Left lung (tissue), 10 donors: ENCODE results near the gene HEXA. TPM values are rescaled to one million over a fixed set of nuclear protein-coding genes. Genes with fewer than 3 reads are reported as not detected.

Source experiments
- ATAC-seq: fragments of 200-7000 bp; cut with Tn5 transposase; one replicate; pipeline ENCODE4 v1.9.1; 2020; ENCODE audit warnings: moderate library complexity
- DNase-seq, 4 donors: peaks; one replicate each; pipeline ENCODE4 v3.0.0-alpha.2; 2013 to 2020
- H3K27ac ChIP-seq, 2 donors: fragments of 200-600 bp; sonication (generic) in 1 of 2; one replicate each; pipeline versions ENCODE4 v1.5.0 to v1.8.0; 2020 to 2021
- H3K27me3 ChIP-seq, 2 donors: fragments of 200-600 bp; sonication (generic) in 1 of 2; one replicate each; pipeline versions ENCODE4 v1.5.0 to v1.8.0; 2020 to 2021
- H3K36me3 ChIP-seq, 2 donors: fragments of 200-600 bp; sonication (generic) in 1 of 2; one replicate each; pipeline versions ENCODE4 v1.5.0 to v1.8.0; 2020 to 2021
- H3K4me1 ChIP-seq, 2 donors: fragments of 200-600 bp; one replicate each; pipeline ENCODE4 v1.8.0; 2021
- H3K4me3 ChIP-seq, 2 donors: fragments of 200-600 bp; sonication (generic) in 1 of 2; one replicate each; pipeline versions ENCODE4 v1.5.0 to v1.8.0; 2020 to 2021; ENCODE audit warnings: mild to moderate bottlenecking in 1 of 2
- H3K9me3 ChIP-seq, 2 donors: fragments of 200-600 bp; sonication (generic) in 1 of 2; one replicate each; pipeline versions ENCODE4 v1.5.0 to v1.8.0; 2020 to 2021
- CTCF ChIP-seq, 2 donors: fragments of 200-600 bp; sonication (generic) in 1 of 2; IDR thresholded peaks; one replicate each; pipeline versions ENCODE4 v1.5.0 to v1.8.0; 2021; ENCODE audit warnings: antibody characterized with exemption in 2 of 2
- intact Hi-C, 2 donors: fragments of 100-400 bp; cut with DNase I; formaldehyde crosslinking; loops; one replicate each; pipeline versions ENCODE4 v1.11.2 to v1.14.2; 2022
- polyA plus RNA-seq, 6 donors: library from polyadenylated mRNA; unstranded; fragments of 120-200 nt; gene quantifications; one replicate each; pipeline ENCODE4 v1.2.1, GENCODE V29; 2013; ENCODE audit not compliant: insufficient read length in 6 of 6
- total RNA-seq, 2 donors: library from RNA; stranded (reverse); fragmentation: NEBNext Ultra II Directional; extraction: Animal tissue kit (Norgen Biotek cat#: 25700); gene quantifications; one replicate each; pipeline ENCODE4 v1.2.1, GENCODE V29; 2021
- donor health status: DM: no; HTN: yes; CAD: no.
- donor health status: DM: no; HTN: no; CAD: no.

The HEXA gene
- total and polyA plus RNA-seq, 8 donors, result 74.0 to 193 (median 90.3) TPM

GRCh38 chr15:72342385-72342784, 33.4 kb downstream of the HEXA start:
- Histone ChIP-seq H3K9me3 (no peaks in the 10 kb centered on the region), H3K27me3 (no peaks in the 10 kb centered on the region), H3K36me3 (peaks cover 0 to 65% of the 10 kb centered on the region in 2 donors), H3K27ac (no peak overlapping the region), H3K4me1 (peaks cover 0 to 21% of the 10 kb centered on the region in 2 donors), H3K4me3 (no peak overlapping the region)
- peak in 1 of 2 donors; percentile 34 for TF ChIP-seq CTCF (IDR thresholded peaks at IDR 0.05)
- no peak for DNase-seq
- intact Hi-C loops, result no loop called here
- ATAC-seq, result no peak

GRCh38 chr15:72341361-72341760, 34.5 kb downstream of the HEXA start:
- H3K9me3 ChIP-seq, result no peaks in the 10 kb centered on the region
- H3K27me3 ChIP-seq, result no peaks in the 10 kb centered on the region
- no peak overlapping the region for H3K27ac ChIP-seq
- no peak for TF ChIP-seq CTCF (IDR thresholded peaks at IDR 0.05)
- DNase-seq (no peak), ATAC-seq (no peak)
- intact Hi-C loops, result no loop called here
- H3K36me3 ChIP-seq, result peaks cover 0 to 61% of the 10 kb centered on the region in 2 donors
- H3K4me3 ChIP-seq, result no peak overlapping the region
- peaks cover 0 to 21% of the 10 kb centered on the region in 2 donors for H3K4me1 ChIP-seq

- H3K27me3 ChIP-seq, result no peaks in the 10 kb centered on the region
- no peak overlapping the region for H3K4me3 ChIP-seq
- H3K27ac ChIP-seq, result peak overlapping the region; percentile 39 to 75
- intact Hi-C loops, result no loop called here
- DNase-seq (no peak), ATAC-seq (peak; percentile 5)
- no peaks in the 10 kb centered on the region for H3K9me3 ChIP-seq
- peaks cover 0 to 51% of the 10 kb centered on the region in 2 donors for H3K36me3 ChIP-seq
- TF ChIP-seq CTCF (IDR thresholded peaks at IDR 0.05), result no peak
- peaks cover 0 to 21% of the 10 kb centered on the region in 2 donors for H3K4me1 ChIP-seq
Observed at GRCh38 chr15:72340366-72340765, 35.4 kb downstream of the HEXA start.

GRCh38 chr15:72339777-72340177, 36.0 kb downstream of the HEXA start:
- H3K4me1 ChIP-seq, result peaks cover 0 to 21% of the 10 kb centered on the region in 2 donors
- H3K4me3 ChIP-seq, result no peak overlapping the region
- TF ChIP-seq CTCF (IDR thresholded peaks at IDR 0.05), result no peak
- H3K27me3 ChIP-seq, result no peaks in the 10 kb centered on the region
- ATAC-seq, result peak; percentile 82
- intact Hi-C loops, result no loop called here
- H3K36me3 ChIP-seq, result peaks cover 0 to 48% of the 10 kb centered on the region in 2 donors
- H3K9me3 ChIP-seq, result no peaks in the 10 kb centered on the region
- peak overlapping the region in 1 of 2 donors; percentile 75 for H3K27ac ChIP-seq
- DNase-seq, result peak in 3 of 4 donors; percentile 49 to 88 (median 82)

- H3K9me3 ChIP-seq, result no peaks in the 10 kb centered on the region
- DNase-seq (peak in 2 of 4 donors; percentile 83 to 88), ATAC-seq (peak; percentile 65)
- no peak for TF ChIP-seq CTCF (IDR thresholded peaks at IDR 0.05)
- H3K27me3 ChIP-seq, result no peaks in the 10 kb centered on the region
- intact Hi-C loops, result no loop called here
- no peak overlapping the region for H3K4me3 ChIP-seq
- peaks cover 0 to 40% of the 10 kb centered on the region in 2 donors for H3K36me3 ChIP-seq
- peaks cover 0 to 21% of the 10 kb centered on the region in 2 donors for H3K4me1 ChIP-seq
- peak overlapping the region; percentile 13 to 75 for H3K27ac ChIP-seq
Observed at GRCh38 chr15:72338617-72339321, 37.0 kb downstream of the HEXA start.
